ENCODE measurements around the gene ZNF816.
A peak's percentile ranks its signal among the peaks of the same experiment; 100 is the strongest.

Gene ZNF816

DNA sequence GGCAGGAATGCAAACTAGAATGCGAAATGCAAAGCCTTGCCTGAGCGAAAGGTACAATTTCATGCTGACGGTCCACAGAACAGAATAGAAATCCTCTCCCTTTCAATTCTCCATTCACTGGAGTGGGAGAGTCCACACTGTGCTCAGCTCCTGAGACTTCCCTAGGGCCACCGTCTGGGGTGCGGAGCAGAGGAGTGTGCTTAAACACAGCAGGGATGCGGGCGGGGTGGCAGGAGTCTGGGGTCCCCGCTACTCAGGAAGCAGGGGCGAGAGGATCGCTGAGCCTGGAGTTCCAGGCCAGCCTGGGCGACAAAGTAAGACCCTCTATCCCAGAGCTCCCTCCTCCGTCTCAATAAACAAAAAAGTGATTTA is 552 bp upstream of the ZNF816 start:
- H3K4me2 ChIP-seq (ENCODE audit: low read depth, low read length, poor library complexity, severe bottlenecking): peak overlapping the region; percentile 69
- H3K9ac ChIP-seq (ENCODE audit: low read length): peak overlapping the region; percentile 93
- H3K79me2 ChIP-seq (ENCODE audit: insufficient read depth, low read length): peaks cover 42% of the 10 kb centered on the region
- H3F3A ChIP-seq (ENCODE audit: insufficient read depth): no peaks in the 10 kb centered on the region
- H2AFZ ChIP-seq (ENCODE audit: low read depth, low read length, severe bottlenecking): peak overlapping the region; percentile 94
- no peak overlapping the region for H3K27ac ChIP-seq (ENCODE audit: low read depth, low read length)
- 0 out of 2 replicates have a peak, but pooled peaks cover 2% of the 10 kb centered on the region for H3K36me3 ChIP-seq (ENCODE audit: low read length)
- peak overlapping the region; percentile 93 for H3K4me3 ChIP-seq (ENCODE audit: insufficient read depth, low read length, poor library complexity, severe bottlenecking)
- TF ChIP-seq CTCF (IDR thresholded peaks at IDR 0.05; ENCODE audit: insufficient read depth, low read length, poor library complexity, severe bottlenecking) (no peak), EZH2phosphoT487 (conservative IDR thresholded peaks at IDR 0.05; ENCODE audit: low read length) (no peak)
- no peaks in the 10 kb centered on the region for H3K27me3 ChIP-seq (ENCODE audit: low read length)
- H4K20me1 ChIP-seq (ENCODE audit: low read depth, low read length): no peaks in the 10 kb centered on the region
- H3K9me3 ChIP-seq (ENCODE audit: insufficient read depth, low read length): peaks cover 12% of the 10 kb centered on the region; the same call in 1 of the 2 replicates
- no peaks in the 10 kb centered on the region for H3K9me2 ChIP-seq (replicated peaks; ENCODE audit: insufficient read depth, low read length)

GRCh38 chr19:52961981-52962380 is 700 bp downstream of the ZNF816 start:
- TF ChIP-seq CTCF (IDR thresholded peaks at IDR 0.05; ENCODE audit: insufficient read depth, low read length, poor library complexity, severe bottlenecking): no peak
- no peak for TF ChIP-seq EZH2phosphoT487 (conservative IDR thresholded peaks at IDR 0.05; ENCODE audit: low read length)
- 0 out of 2 replicates have a peak, but pooled peaks cover 2% of the 10 kb centered on the region for H3K36me3 ChIP-seq (ENCODE audit: low read length)
- no peaks in the 10 kb centered on the region for H3K27me3 ChIP-seq (ENCODE audit: low read length)
- 0 out of 2 replicates have a peak, but pooled peaks cover under 1% of the 10 kb centered on the region for H3K9me3 ChIP-seq (ENCODE audit: insufficient read depth, low read length)
- 0 out of 2 replicates have a peak overlapping the region, but pooled peaks have one; percentile 33 for H3K27ac ChIP-seq (ENCODE audit: low read depth, low read length)
- H3K4me2 ChIP-seq (ENCODE audit: low read depth, low read length, poor library complexity, severe bottlenecking): peak overlapping the region; percentile 69
- H3K9ac ChIP-seq (ENCODE audit: low read length): peak overlapping the region; percentile 93
- H2AFZ ChIP-seq (ENCODE audit: low read depth, low read length, severe bottlenecking): peak overlapping the region; percentile 83
- peaks cover 47% of the 10 kb centered on the region for H3K79me2 ChIP-seq (ENCODE audit: insufficient read depth, low read length)
- no peaks in the 10 kb centered on the region for H4K20me1 ChIP-seq (ENCODE audit: low read depth, low read length)
- no peaks in the 10 kb centered on the region for H3K9me2 ChIP-seq (replicated peaks; ENCODE audit: insufficient read depth, low read length)
- H3K4me3 ChIP-seq (ENCODE audit: insufficient read depth, low read length, poor library complexity, severe bottlenecking): peak overlapping the region; percentile 93
- H3F3A ChIP-seq (ENCODE audit: insufficient read depth): no peaks in the 10 kb centered on the region

DNA sequence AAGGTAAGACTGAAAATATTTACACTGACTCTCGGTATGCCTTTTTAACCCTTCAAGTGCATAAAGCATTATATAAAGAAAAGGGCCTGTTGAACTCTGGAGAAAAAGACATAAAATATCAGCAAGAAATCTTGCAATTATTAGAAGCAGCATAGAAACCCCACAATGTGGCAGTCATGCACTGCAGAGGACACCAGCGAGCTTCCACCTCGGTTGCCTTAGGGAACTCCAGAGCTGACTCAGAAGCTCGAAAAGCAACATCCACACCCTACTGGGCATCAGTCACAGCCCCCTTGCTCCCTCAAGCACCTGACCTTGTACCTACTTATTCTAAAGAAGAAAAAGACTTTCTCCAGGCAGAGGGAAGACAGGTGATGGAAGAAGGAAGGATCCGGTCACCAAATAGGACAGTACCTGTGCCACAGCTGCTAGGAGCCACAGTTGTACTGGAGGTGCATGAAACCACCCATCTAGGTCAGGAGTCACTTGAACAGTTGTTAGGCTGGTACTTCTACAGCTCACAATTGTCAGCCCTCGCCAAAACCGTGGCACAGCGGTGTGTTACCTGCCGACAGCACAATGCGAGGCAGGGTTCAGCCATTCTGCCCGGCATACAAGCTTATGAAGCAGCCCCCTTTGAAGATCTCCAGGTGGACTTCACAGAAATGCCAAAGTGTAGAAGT is 2.9 kb downstream of the ZNF816 start:
- no peaks in the 10 kb centered on the region for H3K27me3 ChIP-seq (ENCODE audit: low read length)
- no peaks in the 10 kb centered on the region for H4K20me1 ChIP-seq (ENCODE audit: low read depth, low read length)
- H3K4me2 ChIP-seq (ENCODE audit: low read depth, low read length, poor library complexity, severe bottlenecking): no peak overlapping the region
- H3K4me3 ChIP-seq (ENCODE audit: insufficient read depth, low read length, poor library complexity, severe bottlenecking): no peak overlapping the region
- H3K9me3 ChIP-seq (ENCODE audit: insufficient read depth, low read length): no peaks in the 10 kb centered on the region
- TF ChIP-seq EZH2phosphoT487 (conservative IDR thresholded peaks at IDR 0.05; ENCODE audit: low read length): no peak
- TF ChIP-seq CTCF (IDR thresholded peaks at IDR 0.05; ENCODE audit: insufficient read depth, low read length, poor library complexity, severe bottlenecking): no peak
- H3K27ac ChIP-seq (ENCODE audit: low read depth, low read length): no peak overlapping the region
- H3K36me3 ChIP-seq (ENCODE audit: low read length): peaks cover 13% of the 10 kb centered on the region
- H3F3A ChIP-seq (ENCODE audit: insufficient read depth): no peaks in the 10 kb centered on the region
- no peaks in the 10 kb centered on the region for H3K9me2 ChIP-seq (replicated peaks; ENCODE audit: insufficient read depth, low read length)
- H2AFZ ChIP-seq (ENCODE audit: low read depth, low read length, severe bottlenecking): no peak overlapping the region
- H3K9ac ChIP-seq (ENCODE audit: low read length): no peak overlapping the region
- H3K79me2 ChIP-seq (ENCODE audit: insufficient read depth, low read length): peaks cover 47% of the 10 kb centered on the region

Data from SU-DHL-6 (cell line).